GM18507 (cell line): ENCODE data around the gene ASAP2.

Source experiments
- DNase-seq: peaks from one replicate; pipeline ENCODE4 v3.0.0; 2011; ENCODE audit warnings: low read depth; ENCODE audit not compliant: insufficient read length; ENCODE audit errors: extremely low spot score
- FAIRE-seq: peaks from 2 replicates; lab custom pipeline; 2011; peaks lifted over from hg19 to GRCh38; lab: Jason Lieb, UNC

The ASAP2 gene

DNA sequence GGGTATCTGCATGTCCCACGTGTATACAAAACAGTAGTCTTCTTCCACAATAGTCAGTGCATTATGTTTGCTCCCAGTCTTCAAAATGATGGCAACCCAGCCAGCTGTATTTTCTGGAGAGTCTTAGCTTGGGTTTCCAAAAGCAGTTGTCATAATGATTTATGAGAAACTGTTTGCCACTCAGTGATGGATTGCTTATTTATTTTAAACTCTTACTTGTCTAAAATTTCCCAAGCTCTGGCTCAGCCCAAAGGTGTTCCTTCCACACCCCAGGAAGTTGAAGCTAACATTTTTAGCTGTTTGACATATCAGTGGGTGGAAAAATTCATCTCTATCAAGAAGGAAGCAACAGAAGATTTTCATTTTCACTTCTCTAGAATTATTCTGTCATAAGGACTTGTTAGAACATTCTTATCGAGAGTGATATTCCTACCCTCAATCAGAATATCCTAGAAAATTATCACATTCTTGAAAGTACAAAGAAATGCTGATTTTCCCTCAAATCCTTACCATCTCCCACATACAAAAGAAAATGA is 78.8 kb downstream of the ASAP2 start:
- FAIRE-seq (no peak), DNase-seq (no peak)

DNA sequence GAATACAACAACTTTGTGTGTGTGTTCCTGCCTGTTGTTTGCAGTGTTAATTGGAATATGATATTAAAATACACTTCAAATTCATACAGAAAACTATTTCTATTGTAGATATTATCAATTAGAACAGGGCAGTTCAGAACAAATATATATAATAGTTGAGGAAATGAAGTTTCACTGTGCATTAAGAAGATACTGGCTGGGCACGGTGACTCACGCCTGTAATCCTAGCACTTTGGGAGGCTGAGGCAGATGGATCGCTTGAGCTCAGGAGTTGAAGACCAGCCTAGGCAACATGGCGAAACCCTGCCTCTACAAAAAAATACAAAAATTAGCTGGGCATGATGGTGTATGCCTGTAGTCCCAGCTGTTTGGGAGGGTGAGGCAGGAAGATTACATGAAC is 79.3 kb downstream of the ASAP2 start:
- FAIRE-seq: no peak

DNA sequence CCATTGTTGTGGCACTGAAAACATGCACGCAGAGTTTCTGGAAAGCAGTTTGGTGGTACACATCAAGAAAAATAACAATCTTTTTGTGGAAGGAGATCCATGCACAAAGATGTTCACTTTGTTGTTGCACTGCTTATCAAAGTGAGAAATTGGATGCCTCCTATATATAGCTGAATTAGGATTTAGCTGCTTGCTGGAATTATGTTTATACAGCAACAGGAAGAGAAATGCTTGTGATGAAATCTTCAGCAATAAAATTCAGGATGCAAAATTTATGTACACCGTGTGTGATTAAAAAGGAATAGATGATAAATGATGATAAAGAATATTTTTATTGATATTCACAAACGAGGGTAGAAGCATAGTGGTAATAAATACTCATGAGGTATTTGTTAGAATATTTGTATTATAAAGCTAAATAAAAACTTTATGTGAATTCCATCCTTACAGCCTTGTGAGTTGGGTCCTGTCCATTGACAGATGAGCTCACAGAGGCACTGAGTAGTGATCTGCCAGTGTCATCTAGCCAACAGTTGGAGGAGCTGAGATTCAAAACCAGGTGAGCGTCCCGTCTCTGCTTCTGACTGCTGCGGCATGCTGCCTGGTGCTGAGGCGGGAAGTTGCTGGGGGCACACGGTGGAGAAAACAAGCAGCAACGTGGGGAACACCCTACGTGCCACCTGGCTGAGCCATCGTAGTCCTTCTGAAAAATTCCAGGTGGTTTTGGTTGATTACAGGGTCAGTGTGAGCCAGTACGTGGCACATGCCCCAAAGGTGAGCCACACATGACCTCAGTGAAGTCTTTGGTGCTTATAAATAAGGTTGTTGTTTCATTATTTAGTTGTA is 80.2 kb downstream of the ASAP2 start:
- FAIRE-seq: no peak

More for the DNA sequence above, 79.3 kb downstream of the ASAP2 start:
- no peak for DNase-seq

DNA sequence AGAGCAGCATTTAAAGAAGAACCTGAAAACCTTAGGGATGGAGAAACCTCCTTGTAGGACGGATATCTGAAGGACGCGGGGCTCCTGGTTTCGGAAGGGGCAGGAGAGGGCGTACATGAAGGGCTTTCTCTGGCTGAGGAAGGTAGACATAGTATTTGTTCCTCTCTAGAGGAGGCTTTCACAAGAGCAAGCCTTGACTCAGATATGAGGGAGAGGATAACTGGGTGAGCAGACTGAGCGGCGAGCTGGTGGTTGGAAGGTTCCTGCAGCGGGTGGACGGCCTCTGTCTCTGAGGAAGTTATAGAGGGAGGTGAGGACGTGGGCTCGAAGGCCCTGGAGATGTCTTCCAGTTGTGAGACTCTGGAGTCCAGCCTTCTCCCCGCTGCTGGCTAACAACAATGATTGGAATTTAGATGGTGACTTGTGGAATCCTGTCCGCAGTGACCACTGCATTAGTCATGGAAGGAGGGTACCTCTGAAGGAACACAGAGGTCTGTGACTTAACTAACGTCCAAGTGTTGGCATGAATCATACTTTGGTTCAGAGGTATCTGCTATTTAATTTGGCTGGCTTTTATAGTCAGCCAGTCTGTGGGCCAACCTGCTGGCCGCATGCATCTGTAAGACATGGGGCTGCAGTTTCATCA is 80.9 kb downstream of the ASAP2 start:
- FAIRE-seq: no peak
- no peak for DNase-seq

More for the DNA sequence above, 80.2 kb downstream of the ASAP2 start:
- DNase-seq: no peak

DNA sequence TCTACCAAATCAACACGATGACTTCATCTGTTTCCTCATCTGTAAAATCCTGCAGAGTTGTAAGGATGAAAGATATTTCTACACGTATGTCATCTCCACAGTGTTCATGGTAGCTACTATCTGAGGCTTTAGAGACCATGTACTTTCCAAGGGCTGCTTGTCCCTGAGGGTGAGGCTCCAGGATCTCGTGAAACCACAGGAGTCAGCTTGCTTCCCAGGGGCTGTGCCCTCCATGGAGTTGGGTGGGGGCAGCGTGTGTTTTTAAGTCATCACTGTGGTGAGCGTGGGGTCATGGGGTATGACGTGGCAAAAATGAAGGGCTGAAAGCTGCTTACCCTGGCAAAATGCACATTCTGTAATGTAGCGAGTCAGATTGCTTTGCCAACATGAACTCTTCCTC is 81.6 kb downstream of the ASAP2 start:
- DNase-seq: no peak
- FAIRE-seq: no peak

DNA sequence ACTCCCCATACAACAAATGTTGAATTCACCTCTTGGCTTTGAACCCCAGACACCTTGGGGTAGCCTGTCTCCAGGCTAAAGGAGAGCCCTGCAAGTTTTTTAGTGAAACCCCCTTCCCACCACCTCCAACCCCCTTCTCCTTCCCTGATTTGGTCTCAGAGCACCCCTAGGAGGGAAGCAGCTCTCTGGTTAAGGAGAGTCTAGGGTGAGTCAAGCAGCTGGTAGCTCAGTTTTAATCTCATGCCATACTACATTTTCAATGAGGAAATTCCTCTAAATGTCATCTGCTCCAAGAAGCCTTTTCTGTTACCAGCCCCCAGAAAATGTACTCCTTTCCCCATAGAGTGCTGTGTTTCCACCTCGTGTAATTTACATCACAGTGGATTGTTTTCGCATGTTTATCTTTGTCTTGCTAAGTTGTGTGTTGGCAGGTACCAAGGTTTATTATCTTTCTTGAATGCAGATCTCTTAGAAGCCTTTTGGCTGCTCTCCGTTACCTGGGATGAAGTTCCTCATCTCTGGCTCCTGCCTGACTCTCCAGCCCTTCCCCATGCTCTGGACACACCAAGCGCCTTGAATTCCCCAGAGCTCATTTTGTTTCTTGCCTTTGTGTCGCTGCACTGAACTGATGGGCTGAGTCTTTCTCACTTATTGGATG is 82.2 kb downstream of the ASAP2 start:
- no peak for FAIRE-seq

DNA sequence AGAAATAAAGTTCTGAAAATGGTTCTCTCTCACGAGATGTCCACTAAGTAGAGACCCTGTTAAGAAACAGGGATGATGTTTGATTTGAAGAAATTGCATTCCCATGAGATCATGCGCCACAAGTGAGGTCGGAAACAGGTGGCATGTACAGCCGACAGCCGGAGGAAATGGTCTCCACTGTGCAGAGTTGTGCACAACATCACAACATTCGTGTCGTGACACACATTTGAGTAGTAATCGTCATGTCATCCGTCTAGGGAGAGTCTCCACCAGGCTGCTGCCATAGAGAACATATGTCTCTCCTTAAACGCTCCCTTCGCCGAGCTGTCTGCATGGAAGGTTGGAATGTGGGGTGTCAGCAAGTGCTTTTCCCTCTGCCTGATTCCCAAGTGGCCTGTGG is 84.7 kb downstream of the ASAP2 start:
- DNase-seq: no peak
- no peak for FAIRE-seq

More for the DNA sequence above, 82.2 kb downstream of the ASAP2 start:
- no peak for DNase-seq

DNA sequence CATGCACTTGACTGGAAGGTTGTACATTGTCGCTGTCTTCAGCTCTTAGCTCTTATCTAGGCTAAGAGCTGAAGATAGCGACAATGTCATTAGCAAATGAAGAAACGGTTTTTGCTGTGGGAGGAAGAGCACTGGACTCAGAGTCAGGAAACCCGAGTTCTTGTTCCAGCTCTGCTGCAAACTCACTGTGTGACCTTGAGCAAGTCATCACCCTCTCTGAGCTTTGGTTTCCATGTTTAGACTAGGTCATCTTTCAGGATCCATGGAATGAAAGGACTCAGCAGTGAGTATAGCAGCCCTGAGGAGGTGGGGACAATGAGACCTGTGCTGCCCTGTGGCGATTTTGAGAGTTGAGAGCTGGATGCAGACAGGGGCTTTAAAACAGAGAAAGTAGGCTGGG is 85.3 kb downstream of the ASAP2 start:
- FAIRE-seq: no peak
- DNase-seq: no peak

DNA sequence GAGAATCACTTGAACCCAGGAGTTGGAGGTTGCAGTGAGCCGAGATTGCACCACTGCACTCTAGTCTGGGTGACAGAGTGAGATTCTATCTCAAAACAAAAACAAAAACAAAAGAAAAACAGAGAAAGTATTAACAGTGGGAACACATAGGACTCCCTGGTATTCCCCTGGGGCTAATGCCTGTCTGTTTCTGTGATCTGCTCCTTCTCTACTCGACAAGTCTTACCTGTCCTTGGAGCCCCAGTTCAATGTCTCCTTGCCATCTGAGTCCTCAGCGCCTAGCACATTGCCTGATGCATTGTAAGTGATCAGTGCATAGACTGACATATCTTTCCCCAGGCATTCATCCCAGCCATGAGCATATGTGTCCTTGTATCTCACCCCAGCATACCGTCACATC is 85.8 kb downstream of the ASAP2 start:
- FAIRE-seq: no peak
- DNase-seq: no peak

DNA sequence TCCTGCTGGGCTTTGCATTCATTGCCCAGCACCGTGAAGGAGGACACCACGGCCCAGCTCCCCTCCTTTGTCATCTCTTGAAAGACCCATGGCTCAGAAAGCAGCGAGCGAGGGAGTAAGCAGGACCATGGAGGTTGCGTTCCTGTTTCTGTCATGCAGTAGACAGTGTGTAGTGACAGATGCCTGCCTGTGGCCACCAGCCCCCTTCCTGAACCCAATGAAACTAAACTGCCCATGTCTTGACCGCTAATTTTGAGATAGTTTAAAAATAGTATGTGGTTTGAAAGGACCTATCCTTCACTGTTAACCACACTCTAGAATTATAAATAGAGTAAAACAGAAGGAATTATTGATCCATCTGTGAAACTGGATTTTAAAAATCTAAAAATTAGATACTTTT is 88.2 kb downstream of the ASAP2 start:
- DNase-seq (no peak), FAIRE-seq (no peak)

DNA sequence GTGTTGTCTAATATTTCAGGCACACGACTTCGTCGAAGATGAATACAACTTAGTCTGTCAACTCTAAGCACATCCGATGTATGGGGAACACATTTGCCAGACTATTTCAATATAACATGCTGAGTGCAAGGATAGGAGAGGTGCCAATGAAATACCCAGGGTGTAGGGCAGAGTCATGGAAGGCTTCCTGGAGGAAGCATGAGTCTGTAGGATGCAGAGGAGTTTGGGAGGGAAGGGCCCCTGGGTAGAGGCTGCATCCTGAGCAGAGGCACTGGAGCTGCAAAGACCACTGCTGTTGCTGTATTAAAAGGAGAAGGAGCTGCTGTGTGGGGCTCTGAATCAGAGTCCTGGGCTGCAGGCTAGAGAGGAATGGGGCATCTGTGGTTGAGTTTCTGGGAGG is 89.9 kb downstream of the ASAP2 start:
- DNase-seq: no peak

DNA sequence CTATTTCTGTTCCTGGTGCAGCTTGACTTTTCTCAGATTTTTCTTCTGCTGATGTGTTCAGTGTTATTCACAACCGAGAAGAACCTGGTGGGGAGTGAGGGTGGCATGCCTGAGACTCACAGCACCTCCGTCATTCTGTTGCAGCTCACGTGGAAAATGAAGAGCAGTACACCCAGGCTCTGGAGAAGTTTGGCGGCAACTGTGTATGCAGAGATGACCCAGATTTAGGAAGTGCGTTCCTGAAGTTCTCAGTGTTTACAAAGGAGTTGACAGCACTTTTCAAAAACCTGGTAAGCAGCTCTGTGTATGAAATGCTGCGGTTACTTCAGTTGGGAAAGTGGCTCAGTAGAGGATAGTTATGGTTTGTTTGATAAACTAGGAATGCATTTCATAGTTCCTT is 90.5 kb downstream of the ASAP2 start:
- no peak for FAIRE-seq
- DNase-seq: no peak

More for the DNA sequence above, 89.9 kb downstream of the ASAP2 start:
- FAIRE-seq: no peak

DNA sequence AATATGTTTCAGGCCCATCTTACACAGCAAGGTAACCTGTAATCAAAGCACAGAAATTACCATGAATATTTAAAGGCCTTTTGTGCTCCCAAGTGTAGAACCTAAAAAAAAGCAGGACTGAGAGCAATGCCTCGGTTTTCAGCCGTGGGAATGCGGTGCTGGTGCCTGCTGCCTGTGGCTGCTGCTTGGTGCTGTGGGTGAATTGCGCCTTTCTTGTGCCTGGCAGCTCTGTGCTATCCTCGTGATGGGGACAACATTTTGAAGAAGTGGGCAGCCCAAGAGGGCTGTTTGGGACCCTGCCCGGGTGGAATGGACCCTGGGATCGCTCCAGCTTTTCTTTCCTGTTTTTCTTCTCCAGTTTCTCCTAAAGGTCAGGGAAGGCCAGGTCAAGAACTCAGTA is 91.2 kb downstream of the ASAP2 start:
- DNase-seq (no peak), FAIRE-seq (no peak)

DNA sequence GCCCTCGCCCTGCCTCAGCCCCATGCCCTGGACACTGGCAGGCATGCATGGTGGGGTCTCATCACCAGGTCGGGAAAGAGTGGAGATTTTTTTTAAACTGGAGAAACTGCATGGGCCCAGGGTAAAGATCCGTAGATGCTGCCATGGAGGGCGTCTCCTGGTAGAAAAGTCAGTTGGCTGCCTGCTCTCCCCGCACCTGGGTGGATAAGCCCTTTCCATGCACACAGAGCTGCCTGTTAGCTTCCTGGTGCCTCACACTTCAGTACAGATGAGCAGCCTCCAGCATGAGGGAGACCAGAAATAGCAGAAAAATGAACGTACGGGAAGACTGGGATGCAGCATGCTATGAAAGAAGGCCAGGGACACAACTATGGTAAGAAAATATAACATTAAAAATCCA is 92.0 kb downstream of the ASAP2 start:
- no peak for FAIRE-seq
- no peak for DNase-seq

DNA sequence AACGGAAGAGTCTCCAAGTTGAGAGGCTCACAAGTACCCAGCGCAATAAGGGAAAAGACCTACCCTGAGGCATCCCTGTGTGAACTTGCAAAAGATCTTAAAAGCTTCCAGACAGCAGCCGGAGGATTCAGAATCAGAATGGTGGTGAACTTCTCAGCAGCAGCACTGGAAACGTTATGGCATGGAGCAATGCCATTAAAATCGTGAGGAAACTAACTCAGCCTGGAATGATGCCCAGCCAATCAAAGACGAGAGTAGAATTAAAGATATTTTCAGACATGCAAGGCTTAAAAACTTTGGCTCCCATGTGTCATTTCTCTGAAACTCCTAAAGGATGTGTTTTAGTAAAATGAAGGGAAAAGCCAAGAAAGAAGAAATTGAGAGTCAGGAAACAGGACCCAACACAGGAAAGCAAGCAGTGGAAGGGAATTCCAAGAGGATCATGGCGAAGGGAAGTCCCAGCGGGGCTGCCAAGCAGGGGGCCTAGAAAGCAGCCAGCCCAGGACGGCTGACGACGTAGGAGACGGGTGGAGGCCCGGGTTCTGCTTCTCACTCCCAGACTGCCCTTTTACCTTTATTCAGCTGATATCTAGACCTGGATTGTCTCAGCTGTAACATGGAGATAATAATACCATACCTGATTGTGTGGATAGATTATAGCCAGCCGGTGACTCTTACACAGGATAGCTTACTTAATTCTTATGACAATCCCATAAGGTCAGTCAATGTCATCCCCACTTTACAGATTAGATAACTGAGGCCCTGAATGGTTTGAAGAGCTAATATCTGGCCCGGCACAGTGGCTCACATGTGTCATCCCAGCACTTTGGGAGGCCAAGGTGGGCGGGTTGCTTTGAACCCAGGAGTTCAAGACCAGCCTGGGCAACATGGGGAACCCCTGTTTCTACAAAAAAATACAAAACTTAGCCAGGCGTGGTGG is 92.8 kb downstream of the ASAP2 start:
- DNase-seq: no peak
- no peak for FAIRE-seq

DNA sequence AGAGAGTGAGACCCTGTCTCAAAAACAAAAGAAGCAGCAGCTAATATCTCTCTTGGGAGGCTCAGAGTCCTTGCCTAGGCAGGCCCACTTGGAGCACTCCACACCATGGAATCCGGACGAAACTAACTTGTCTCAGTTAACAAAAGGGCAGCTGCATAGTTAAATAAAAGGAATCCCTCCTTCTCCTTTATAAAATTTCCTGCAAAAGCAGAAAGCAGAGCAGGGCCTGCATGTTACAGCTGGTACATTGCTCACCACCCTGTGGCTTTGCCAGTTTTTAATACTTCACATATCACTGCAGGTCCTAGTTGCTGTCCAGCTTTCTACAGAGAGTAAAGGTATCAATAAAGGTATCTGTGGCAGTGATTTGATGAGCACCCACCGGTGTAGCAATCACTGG is 93.6 kb downstream of the ASAP2 start:
- FAIRE-seq (no peak), DNase-seq (no peak)

DNA sequence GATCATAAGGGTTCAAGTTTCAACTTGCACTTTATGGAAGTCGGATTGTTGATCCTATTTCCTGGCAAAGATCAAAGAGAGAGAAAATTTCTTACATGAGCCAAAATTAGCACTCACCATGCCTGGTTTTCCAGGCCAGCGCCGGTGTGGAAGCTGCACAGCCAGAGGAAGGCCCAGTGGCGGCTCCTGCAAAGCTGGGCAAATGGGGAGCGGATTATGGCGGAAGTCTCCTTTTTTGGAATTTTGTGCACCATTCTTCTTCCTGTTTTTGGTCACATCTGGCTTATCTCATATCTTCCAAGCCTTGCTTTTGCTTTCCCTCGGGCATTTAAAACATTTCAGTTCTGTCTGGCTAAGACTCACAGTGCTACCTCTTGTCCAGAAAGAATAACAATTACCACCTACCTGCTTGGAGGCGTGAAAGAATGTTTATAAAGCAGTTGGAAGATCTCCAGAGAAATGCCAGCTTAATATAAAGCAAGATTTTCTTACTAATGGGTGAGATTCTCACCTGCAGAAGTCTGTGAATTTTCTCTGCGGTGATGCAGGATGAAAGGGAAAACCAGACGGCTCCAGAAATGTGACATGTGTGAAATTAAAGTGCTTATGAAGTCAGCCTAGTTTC is 94.3 kb downstream of the ASAP2 start:
- FAIRE-seq (no peak), DNase-seq (no peak)

DNA sequence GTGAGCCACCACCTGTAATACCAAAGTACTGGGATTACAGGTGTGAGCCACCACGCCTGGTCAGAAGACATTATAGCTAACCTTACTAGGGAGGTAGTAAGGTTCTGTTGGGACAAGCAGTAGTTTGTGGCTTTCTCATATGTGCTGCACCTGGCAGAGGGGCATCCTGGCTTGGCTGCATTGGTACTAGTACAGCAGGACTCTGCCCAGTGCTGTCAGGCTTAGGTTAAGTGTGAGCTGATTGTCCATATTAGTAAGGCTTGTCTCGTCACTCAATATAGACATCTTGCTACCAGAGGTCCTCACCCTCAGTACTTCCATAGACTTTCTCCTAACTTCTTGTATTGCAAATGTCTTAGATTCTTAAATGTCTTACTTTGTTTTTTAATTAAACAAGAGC is 96.1 kb downstream of the ASAP2 start:
- no peak for DNase-seq
- no peak for FAIRE-seq
